GM06990 (cell line): ENCODE results near the gene TBX6.

Source experiments
- DNase-seq: peaks from one replicate; pipeline ENCODE4 v3.0.0-alpha.2; 2011; ENCODE audit not compliant: insufficient read length; ENCODE audit errors: extremely low read depth
- H3K27me3 ChIP-seq: replicated peaks from 2 replicates; pipeline ENCODE4 v1.6.0; 2011; ENCODE audit warnings: low read length; ENCODE audit not compliant: control insufficient read depth, insufficient read depth
- H3K36me3 ChIP-seq: 2 replicates; pipeline ENCODE4 v1.5.1; 2011; ENCODE audit warnings: low read length; ENCODE audit not compliant: control insufficient read depth, insufficient read depth
- H3K4me3 ChIP-seq: replicated peaks from 2 replicates; pipeline ENCODE4 v1.5.1; 2011; ENCODE audit warnings: low read depth, mild to moderate bottlenecking, control low read depth, low read length
- TF ChIP-seq, protein P1 (sequence below): IDR thresholded peaks from 2 replicates; pipeline ENCODE4 v1.5.1; 2011; ENCODE audit warnings: low read length, control low read depth, mild to moderate bottlenecking, inconsistent platforms; ENCODE audit not compliant: insufficient read depth, poor library complexity, severe bottlenecking

TBX6 gene, protein sequence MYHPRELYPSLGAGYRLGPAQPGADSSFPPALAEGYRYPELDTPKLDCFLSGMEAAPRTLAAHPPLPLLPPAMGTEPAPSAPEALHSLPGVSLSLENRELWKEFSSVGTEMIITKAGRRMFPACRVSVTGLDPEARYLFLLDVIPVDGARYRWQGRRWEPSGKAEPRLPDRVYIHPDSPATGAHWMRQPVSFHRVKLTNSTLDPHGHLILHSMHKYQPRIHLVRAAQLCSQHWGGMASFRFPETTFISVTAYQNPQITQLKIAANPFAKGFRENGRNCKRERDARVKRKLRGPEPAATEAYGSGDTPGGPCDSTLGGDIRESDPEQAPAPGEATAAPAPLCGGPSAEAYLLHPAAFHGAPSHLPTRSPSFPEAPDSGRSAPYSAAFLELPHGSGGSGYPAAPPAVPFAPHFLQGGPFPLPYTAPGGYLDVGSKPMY

DNA sequence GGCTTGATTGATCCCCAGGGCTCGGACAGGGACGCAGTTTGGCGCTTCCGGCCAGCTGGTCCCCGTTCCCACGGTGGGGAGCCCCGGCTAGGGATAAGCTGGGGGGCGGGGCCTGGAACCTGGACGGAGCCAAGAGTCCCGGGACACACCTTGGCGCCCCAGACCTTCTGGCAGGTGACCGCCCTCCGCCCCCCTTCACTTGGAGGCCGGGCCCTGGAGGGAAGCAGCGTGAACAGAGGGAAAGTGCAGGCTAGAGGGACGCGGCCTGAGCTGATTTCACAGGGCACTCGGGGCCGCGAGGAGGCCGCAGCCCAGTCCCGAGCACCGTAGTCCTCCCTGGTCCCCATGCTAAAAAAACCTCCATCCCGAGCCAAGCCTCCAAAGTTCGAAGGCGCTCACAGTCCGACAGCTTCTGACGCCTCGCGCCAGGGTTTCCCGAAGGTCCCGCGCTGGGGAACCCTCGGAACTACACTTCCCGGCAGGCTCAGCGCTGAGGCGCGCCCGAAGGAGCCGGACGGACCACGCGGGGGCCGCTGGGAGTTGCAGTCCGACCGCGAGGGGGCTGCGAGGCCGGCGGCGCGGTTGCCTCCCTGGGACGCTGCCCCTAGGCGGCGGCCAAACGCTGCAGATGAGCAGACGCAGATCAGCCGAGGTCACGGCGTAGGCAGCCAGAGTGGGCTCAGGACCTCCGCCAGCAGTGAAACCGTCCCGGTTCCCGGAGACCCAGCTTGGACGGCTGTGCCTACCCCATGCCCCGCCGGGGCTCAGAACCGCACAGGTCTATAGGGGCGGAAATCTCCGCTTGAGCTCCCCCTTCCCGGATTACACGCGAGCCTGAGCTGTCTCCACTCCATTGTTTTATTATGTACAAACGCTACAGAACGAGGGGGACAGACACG lies at the start of gene TBX6:
TBX6 (minus strand) TSS at position 451 of the 899 bp plus-strand sequence. CDS start 731 bp downstream, outside the sequence.
- H3K4me3 ChIP-seq = peak within 1 kb of the TSS; percentile 59

DNA sequence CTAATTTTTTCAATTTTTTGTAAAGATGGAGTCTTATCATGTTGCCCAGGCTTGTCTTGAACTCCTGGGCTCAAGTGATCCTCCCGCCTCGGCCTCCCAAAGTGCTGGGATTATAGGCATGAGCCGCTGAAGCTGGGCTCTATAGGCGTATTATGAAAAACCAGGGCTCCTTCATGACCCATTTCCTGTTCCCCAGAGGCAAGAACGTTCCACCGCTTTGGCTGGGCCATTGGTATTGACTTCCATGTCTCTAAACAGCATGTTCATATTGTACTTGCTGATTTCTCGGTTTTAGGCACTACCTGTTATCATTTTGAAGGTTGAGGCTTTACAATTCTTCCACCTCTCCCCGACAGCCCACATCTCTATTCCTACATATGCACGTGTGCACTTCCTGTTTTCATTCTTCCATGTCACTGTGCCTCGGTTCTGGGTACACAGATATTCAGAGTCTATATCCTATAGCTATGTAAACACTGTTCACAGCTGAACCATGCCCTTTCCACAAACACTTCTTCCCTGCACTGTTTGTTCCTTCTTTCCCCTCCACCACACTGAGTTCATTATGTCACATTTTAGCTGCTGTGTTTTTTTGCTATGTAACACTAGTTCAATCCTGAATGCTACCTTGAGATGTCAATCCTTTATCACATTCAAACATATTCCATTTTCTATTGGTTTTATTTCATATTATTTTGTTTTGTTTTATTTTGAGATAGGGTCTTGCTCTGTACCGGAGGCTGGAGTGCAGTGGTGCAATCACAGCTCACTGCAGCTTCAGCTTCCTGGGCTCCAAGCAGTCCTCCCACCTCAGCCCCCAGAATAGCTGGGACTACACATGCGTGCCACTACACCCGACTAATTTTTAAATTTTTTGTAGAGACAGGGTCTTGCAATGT lies 48.1 kb upstream of the TBX6 start:
- DNase-seq = no peak
- Histone ChIP-seq H3K4me3 (no peak overlapping the region), H3K27me3 (no peaks in the 10 kb centered on the region), H3K36me3 (no peaks in the 10 kb centered on the region)
- TF ChIP-seq, protein P1, sequence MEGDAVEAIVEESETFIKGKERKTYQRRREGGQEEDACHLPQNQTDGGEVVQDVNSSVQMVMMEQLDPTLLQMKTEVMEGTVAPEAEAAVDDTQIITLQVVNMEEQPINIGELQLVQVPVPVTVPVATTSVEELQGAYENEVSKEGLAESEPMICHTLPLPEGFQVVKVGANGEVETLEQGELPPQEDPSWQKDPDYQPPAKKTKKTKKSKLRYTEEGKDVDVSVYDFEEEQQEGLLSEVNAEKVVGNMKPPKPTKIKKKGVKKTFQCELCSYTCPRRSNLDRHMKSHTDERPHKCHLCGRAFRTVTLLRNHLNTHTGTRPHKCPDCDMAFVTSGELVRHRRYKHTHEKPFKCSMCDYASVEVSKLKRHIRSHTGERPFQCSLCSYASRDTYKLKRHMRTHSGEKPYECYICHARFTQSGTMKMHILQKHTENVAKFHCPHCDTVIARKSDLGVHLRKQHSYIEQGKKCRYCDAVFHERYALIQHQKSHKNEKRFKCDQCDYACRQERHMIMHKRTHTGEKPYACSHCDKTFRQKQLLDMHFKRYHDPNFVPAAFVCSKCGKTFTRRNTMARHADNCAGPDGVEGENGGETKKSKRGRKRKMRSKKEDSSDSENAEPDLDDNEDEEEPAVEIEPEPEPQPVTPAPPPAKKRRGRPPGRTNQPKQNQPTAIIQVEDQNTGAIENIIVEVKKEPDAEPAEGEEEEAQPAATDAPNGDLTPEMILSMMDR = no peak

More for the DNA sequence above, at the start of gene TBX6:
- Histone ChIP-seq H3K36me3 (peaks cover 1% of the 10 kb centered on the region), H3K27me3 (no peaks in the 10 kb centered on the region)
- peak; percentile 96 for DNase-seq
- TF ChIP-seq, protein P1 = peak; percentile 83

DNA sequence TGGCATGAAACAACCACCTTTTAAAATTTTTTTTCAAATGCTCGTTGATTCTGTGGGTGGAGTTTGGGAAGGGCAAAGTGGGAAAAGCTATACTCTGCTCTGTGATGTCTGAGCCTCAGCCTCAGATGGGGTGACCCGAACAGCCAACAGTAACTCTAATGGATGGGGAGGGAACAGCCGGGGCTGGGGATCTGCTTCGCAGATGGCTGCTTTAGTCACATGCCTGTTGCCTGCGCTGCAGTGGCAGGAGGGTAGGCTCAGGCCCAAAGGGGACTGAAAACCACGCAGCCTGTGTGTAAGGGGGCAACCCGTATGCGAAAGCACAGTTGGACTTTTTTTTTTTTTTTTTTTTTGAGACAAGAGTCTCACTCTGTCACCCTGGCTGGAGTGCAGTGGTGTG lies 46.2 kb upstream of the TBX6 start:
- H3K27me3 ChIP-seq = no peaks in the 10 kb centered on the region
- H3K36me3 ChIP-seq = no peaks in the 10 kb centered on the region
- no peak overlapping the region for H3K4me3 ChIP-seq
- TF ChIP-seq, protein P1 = no peak
- DNase-seq = no peak

DNA sequence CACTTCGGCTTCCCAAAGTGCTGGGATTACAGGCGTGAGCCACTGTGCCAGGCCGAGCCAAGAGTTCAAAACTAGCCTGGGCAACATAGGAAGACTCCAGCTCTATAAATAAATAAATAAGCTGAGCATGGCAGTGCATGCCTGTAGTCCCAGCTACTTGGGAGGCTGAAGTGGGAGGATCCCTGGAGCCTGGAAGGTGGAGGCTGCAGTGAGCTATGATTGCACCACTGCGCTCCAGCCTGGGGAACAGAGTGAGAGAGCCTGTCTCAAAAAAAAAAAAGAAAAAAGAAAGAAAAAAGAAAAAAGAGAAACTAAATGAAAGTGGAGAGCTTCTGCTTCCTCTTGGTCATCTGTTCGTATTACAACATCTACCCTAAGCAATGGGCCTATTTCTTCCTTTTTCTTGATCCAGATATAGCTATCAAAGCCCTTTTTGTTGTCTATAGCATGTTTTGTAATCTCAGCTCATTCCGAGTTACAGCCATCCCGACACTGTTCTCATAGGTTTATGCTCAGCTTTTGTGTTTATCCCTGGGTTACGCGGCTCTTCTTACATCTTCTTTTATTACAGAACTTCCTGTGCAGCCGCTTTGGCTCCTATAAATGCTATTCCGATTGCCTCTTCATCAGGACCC lies 45.4 kb upstream of the TBX6 start:
- no peak for DNase-seq
- TF ChIP-seq, protein P1 = no peak
- no peaks in the 10 kb centered on the region for H3K36me3 ChIP-seq
- no peak overlapping the region for H3K4me3 ChIP-seq
- H3K27me3 ChIP-seq = no peaks in the 10 kb centered on the region

DNA sequence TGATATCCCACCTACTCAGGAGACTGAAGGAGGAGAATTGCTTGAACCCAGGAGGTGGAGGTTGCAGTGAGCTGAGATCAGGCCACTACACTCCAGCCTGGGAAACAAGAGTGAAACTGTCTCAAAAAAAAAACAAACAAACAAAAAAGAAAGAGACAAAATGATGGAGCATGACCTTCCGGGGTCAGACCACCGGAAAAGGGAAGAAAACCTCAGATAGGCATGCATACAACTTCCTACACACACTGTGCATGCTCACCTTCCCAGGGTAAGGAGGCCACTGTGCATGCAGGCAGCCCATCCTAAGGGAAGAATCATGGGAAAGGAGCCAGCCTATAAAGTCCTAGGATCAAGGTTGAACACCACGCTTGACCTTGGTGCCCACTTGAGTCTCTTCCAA lies 40.9 kb upstream of the TBX6 start:
- H3K36me3 ChIP-seq = no peaks in the 10 kb centered on the region
- TF ChIP-seq, protein P1 = no peak
- H3K4me3 ChIP-seq = no peak overlapping the region
- no peaks in the 10 kb centered on the region for H3K27me3 ChIP-seq
- DNase-seq = no peak
